Measurements from ENCODE around the gene PODXL2.
A peak's percentile ranks its signal among the peaks of the same experiment; 100 is the strongest.

PODXL2 gene

DNA sequence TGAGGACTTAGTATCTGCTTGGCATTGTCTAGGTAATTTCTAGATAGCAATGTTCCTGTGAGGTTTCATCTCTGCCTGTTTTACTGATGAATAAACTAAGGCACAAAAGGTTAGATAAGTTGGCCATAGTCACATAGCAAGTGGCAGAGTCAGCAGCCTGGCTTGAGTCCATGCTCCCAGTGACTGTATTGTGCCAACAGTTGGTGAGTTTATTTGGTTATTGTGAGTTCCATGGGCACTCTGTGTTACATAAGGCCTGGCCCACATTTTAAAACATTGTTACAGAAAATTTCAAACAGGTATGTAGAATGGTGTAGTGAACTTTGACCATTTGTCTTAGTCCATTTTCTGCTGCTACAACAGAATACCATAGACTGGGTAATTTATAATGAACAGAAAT lies 15.6 kb upstream of the PODXL2 start:
- no peaks in the 10 kb centered on the region for H3K9me3 Mint-ChIP-seq
- CTCF ChIA-PET, result no interaction called here
- H3K4me3 Mint-ChIP-seq, result no peak overlapping the region
- H3K4me1 Mint-ChIP-seq, result peaks cover 35% of the 10 kb centered on the region
- no peak for DNase-seq
- H3K27me3 Mint-ChIP-seq, result no peaks in the 10 kb centered on the region
- peaks cover 76% of the 10 kb centered on the region for H3K36me3 Mint-ChIP-seq
- no peak overlapping the region for H3K27ac Mint-ChIP-seq

DNA sequence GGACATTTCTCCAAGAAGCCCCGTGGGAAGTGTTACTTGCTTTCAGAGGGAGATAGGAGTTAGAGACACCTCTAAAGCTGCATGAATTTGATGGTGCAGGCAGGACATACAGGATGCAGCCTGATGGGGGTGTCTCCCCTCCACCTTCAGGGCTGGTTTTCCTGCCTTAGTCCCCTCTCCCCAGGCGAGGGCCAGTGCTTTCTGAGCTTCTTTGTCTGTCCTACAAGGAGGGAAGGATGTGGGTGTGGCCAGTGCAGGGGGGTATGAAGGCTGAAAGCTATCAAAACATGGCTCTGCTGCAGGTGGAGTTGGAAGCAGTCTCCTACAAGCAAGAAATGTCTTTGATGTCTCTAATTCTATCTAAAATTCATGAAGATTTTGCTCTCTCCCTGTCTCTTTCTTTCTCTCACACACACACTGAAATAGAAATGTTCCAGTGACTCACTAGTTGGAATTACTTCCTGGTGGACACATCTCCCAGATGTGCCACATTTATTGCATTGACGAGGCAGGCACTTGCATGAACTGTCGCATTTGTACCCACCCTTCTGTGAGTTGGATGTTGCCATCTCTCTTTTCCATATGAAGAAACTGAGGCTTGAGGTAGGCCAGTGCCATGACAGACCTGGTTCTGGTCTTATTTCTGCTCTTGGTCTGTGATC lies 13.9 kb upstream of the PODXL2 start:
- CTCF ChIA-PET, result interaction anchor here (0.8 kb wide), 1 partner anchor 21 kb away, joined by 3 read pairs; no protein-coding TSS in a partner anchor
- H3K27ac Mint-ChIP-seq, result no peak overlapping the region
- peaks cover 24% of the 10 kb centered on the region for H3K4me1 Mint-ChIP-seq
- H3K36me3 Mint-ChIP-seq, result peaks cover 73% of the 10 kb centered on the region
- no peak for DNase-seq
- no peaks in the 10 kb centered on the region for H3K9me3 Mint-ChIP-seq
- H3K27me3 Mint-ChIP-seq, result no peaks in the 10 kb centered on the region
- H3K4me3 Mint-ChIP-seq, result no peak overlapping the region

DNA sequence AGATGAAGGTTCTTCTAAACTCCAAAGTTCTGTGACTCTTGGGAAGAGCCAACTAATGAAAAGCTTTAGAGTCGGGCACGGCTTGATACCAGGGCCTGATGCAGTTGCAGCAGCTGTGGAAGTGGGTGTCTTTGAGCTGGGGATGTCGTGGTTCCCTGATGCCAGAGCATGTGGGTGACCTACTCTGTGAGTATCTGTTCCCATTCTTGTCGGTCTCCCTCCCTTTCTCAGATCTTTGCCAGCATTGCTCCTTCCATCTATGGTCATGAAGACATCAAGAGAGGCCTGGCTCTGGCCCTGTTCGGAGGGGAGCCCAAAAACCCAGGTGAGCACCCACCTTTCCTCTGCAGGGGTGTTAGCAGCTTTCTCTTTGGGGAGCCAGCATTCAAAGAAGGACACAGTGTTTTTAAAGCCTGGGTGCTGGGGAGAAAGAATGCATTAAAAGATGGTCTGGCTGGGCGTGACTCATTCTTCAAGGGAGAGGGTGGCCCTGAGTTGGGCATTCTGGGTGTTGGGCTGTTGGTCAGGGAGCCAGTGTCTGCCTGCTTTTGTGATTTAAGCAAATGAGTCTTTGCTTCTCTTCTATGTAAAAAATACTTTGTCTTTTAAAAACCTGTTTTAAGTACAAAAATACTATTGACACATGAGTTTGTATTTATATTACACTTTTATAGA lies 13.2 kb upstream of the PODXL2 start:
- no peak for DNase-seq
- peaks cover 70% of the 10 kb centered on the region for H3K36me3 Mint-ChIP-seq
- peak overlapping the region; percentile 9 for H3K27ac Mint-ChIP-seq

DNA sequence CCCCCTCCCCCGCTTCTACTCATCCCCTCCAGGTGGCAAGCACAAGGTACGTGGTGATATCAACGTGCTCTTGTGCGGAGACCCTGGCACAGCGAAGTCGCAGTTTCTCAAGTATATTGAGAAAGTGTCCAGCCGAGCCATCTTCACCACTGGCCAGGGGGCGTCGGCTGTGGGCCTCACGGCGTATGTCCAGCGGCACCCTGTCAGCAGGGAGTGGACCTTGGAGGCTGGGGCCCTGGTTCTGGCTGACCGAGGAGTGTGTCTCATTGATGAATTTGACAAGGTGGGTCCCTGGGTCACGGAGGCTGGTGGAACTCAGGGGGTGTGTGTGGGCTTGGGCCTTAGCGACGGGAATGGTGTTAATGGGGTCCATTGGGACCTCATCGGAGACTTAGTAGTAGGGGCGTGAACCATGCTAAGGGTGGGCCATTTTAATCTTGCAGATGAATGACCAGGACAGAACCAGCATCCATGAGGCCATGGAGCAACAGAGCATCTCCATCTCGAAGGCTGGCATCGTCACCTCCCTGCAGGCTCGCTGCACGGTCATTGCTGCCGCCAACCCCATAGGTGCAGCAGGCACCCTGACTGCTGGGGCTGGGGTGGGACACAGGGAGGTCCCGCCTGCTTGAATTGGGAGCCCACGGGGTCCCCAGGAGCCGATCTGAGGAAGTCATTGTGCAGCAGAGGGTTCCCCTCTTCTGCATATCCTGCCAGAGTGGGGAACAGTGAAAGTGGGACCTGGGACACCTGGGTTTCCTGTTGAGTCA lies 12.0 kb upstream of the PODXL2 start:
- Mint-ChIP-seq H3K27me3 (no peaks in the 10 kb centered on the region), H3K4me3 (no peak overlapping the region), H3K9me3 (no peaks in the 10 kb centered on the region), H3K27ac (no peak overlapping the region), H3K4me1 (peaks cover 24% of the 10 kb centered on the region), H3K36me3 (peaks cover 69% of the 10 kb centered on the region)
- no peak for DNase-seq
- CTCF ChIA-PET, result no interaction called here

More for the DNA sequence above, 13.2 kb upstream of the PODXL2 start:
- CTCF ChIA-PET, result no interaction called here
- Mint-ChIP-seq H3K9me3 (no peaks in the 10 kb centered on the region), H3K27me3 (no peaks in the 10 kb centered on the region), H3K4me3 (no peak overlapping the region), H3K4me1 (peaks cover 24% of the 10 kb centered on the region)

DNA sequence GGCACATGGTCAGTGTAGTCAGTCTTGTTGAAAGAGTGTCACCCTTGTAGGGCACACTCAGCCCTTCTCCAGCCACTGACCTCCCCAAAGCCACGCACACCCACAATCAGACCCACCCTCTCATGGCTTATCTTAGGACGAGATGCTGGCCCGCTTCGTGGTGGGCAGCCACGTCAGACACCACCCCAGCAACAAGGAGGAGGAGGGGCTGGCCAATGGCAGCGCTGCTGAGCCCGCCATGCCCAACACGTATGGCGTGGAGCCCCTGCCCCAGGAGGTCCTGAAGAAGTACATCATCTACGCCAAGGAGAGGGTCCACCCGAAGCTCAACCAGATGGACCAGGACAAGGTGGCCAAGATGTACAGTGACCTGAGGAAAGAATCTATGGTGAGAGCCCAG lies 10.1 kb upstream of the PODXL2 start:
- H3K4me1 Mint-ChIP-seq, result peaks cover 22% of the 10 kb centered on the region
- peaks cover 59% of the 10 kb centered on the region for H3K36me3 Mint-ChIP-seq
- no peaks in the 10 kb centered on the region for H3K9me3 Mint-ChIP-seq
- CTCF ChIA-PET, result no interaction called here
- H3K27ac Mint-ChIP-seq, result peak overlapping the region; percentile 50
- no peak overlapping the region for H3K4me3 Mint-ChIP-seq
- no peaks in the 10 kb centered on the region for H3K27me3 Mint-ChIP-seq
- DNase-seq, result no peak

DNA sequence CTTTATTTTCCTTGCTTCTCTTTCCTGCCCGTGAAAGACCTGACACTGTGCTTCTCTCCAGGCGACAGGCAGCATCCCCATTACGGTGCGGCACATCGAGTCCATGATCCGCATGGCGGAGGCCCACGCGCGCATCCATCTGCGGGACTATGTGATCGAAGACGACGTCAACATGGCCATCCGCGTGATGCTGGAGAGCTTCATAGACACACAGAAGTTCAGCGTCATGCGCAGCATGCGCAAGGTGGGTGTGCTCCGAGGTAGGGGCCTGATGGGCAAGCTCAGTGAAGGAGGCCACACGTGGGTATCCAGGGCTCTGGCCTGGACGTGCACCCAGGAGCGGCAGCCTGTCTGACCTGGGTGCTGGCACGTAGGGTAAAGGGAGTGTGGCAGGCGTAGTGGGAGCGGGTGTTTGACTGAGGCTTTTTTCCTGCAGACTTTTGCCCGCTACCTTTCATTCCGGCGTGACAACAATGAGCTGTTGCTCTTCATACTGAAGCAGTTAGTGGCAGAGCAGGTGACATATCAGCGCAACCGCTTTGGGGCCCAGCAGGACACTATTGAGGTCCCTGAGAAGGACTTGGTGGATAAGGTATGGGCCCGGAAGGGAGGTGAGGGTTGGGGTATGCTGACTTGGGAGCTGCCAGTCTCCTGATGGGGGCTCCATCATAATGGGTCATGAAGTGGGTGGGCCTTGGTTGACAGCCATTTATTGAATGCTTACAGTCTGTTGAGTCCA lies 8.2 kb upstream of the PODXL2 start:
- H3K36me3 Mint-ChIP-seq, result peaks cover 45% of the 10 kb centered on the region
- no peak for DNase-seq
- no peak overlapping the region for H3K27ac Mint-ChIP-seq
- peaks cover 8% of the 10 kb centered on the region for H3K27me3 Mint-ChIP-seq
- CTCF ChIA-PET, result no interaction called here
- peaks cover 10% of the 10 kb centered on the region for H3K4me1 Mint-ChIP-seq
- no peak overlapping the region for H3K4me3 Mint-ChIP-seq
- no peaks in the 10 kb centered on the region for H3K9me3 Mint-ChIP-seq

DNA sequence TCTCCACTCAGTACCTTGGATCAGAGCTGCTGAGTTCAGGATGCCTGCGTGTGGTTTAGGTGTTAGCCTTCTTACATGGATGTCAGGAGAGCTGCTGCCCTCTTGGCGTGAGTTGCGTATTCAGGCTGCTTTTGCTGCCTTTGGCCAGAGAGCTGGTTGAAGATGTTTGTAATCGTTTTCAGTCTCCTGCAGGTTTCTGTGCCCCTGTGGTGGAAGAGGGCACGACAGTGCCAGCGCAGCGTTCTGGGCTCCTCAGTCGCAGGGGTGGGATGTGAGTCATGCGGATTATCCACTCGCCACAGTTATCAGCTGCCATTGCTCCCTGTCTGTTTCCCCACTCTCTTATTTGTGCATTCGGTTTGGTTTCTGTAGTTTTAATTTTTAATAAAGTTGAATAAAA lies 7.0 kb upstream of the PODXL2 start:
- no peak for DNase-seq
- Mint-ChIP-seq H3K4me3 (no peak overlapping the region), H3K36me3 (peaks cover 35% of the 10 kb centered on the region), H3K9me3 (no peaks in the 10 kb centered on the region), H3K27me3 (peaks cover 17% of the 10 kb centered on the region), H3K4me1 (peaks cover 3% of the 10 kb centered on the region), H3K27ac (no peak overlapping the region)
- CTCF ChIA-PET, result interaction anchor here (1.0 kb wide), 1 partner anchor 209 kb away, joined by 3 read pairs; no protein-coding TSS in a partner anchor

DNA sequence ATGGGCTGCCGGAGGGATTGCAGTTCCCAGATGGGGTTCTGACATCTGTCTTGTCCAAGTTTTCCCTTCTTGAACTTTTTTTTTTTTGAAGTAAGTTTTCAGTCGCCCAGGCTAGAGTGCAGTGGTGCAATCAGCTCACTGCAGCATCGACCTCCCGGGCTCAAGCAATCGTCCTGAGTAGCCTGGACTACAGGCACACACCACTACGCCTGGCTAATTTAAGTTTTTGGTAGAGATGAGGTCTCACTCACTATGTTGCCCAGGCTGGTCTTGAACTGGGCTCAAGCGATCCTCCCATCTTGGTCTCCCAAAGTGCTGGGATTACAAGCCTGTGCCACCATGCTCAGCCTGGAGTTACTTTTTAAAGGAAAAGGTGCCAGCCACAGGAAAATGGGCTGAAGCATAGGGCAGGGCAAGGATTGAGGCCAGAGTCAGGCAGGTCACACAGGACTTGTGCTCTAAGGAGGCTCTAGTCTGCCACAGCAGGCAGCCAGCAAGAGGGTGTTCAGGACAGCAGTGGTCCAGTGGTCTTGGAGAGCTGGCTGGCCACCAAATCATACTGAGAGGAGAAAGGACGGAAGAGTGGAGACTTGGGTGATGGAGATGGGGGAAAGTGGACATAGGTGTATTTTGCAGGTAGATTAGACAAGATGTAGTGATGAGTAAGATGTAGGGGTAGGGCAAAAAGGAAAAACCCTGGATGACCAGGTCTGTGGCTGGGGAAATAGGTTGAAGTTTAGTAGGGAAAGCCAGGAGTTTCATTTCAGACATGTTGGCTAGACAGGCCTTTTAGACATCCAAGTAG lies 6.0 kb upstream of the PODXL2 start:
- Mint-ChIP-seq H3K27me3 (peaks cover 25% of the 10 kb centered on the region), H3K4me3 (no peak overlapping the region), H3K9me3 (no peaks in the 10 kb centered on the region), H3K36me3 (peaks cover 28% of the 10 kb centered on the region), H3K27ac (no peak overlapping the region), H3K4me1 (no peaks in the 10 kb centered on the region)
- DNase-seq, result no peak
- CTCF ChIA-PET, result interaction anchor here (1.0 kb wide), 1 partner anchor 208 kb away, joined by 3 read pairs; no protein-coding TSS in a partner anchor

DNA sequence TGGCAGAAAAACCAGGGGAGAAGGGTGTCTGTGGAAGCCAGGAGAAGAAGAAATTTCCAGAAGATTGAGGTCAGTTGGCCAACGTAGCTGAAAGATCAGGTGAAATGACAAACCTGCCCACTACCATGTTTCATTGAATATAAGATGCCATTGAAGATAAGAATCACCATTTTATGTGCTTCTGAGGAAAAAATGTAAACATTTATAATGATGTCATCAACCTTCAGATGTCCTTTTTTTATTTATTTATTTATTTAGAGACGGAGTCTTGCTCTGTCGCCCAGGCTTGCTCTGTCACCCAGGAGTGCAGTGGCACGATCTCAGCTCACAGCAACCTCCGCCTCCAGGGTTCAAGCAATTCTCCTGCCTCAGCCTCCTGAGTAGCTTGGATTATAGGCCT lies 4.9 kb upstream of the PODXL2 start:
- Mint-ChIP-seq H3K9me3 (no peaks in the 10 kb centered on the region), H3K4me1 (peaks cover 4% of the 10 kb centered on the region), H3K27me3 (peaks cover 34% of the 10 kb centered on the region), H3K27ac (no peak overlapping the region), H3K4me3 (no peak overlapping the region), H3K36me3 (peaks cover 19% of the 10 kb centered on the region)
- CTCF ChIA-PET, result no interaction called here
- no peak for DNase-seq

DNA sequence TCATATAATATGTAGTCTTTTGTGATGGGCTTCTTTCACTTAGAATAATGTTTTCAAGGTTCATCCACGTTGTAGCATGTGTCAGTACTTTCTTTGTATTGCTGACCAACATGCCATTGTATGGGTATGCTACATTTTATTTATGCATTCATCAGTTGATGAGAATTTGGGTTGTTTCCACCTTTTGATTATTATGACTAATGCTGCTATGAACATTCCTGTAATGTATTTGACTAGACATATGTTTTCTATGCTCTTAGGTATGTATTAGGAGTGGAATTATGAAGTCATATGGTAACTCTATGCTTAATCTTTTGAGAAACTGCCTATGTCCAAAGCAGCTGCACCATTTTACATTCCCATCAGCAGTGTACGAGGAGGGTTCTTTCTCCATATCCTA lies 3.2 kb upstream of the PODXL2 start:
- peaks cover 14% of the 10 kb centered on the region for H3K36me3 Mint-ChIP-seq
- peaks cover 14% of the 10 kb centered on the region for H3K4me1 Mint-ChIP-seq
- DNase-seq, result no peak
- CTCF ChIA-PET, result interaction anchor here (1.6 kb wide), 1 partner anchor 27 kb away, joined by 5 read pairs; no protein-coding TSS in a partner anchor
- no peak overlapping the region for H3K27ac Mint-ChIP-seq
- no peak overlapping the region for H3K4me3 Mint-ChIP-seq
- H3K27me3 Mint-ChIP-seq, result peaks cover 50% of the 10 kb centered on the region
- no peaks in the 10 kb centered on the region for H3K9me3 Mint-ChIP-seq

DNA sequence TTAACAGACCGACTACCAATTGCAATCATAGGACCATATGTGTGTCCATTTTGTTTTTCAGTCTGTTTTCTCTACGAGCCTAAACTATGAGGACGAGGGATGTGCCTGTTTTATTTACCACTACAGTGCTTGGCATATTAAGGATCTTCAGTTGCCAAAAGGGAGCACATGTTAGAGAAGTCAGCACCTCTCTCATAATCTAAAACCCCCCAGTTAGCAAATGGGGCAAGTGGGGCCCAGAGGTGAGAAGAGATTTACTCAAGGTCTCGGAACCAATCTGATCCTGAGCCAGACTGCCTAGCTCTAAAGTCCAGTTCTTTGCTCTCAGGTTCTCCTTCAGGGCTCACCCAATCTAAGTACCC lies 578 bp upstream of the PODXL2 start:
- CTCF ChIA-PET, result no interaction called here
- Mint-ChIP-seq H3K4me3 (peak overlapping the region; percentile 69), H3K27ac (no peak overlapping the region), H3K27me3 (peaks cover 68% of the 10 kb centered on the region), H3K4me1 (peaks cover 19% of the 10 kb centered on the region), H3K9me3 (no peaks in the 10 kb centered on the region), H3K36me3 (peaks cover 1% of the 10 kb centered on the region)
- no peak for DNase-seq

DNA sequence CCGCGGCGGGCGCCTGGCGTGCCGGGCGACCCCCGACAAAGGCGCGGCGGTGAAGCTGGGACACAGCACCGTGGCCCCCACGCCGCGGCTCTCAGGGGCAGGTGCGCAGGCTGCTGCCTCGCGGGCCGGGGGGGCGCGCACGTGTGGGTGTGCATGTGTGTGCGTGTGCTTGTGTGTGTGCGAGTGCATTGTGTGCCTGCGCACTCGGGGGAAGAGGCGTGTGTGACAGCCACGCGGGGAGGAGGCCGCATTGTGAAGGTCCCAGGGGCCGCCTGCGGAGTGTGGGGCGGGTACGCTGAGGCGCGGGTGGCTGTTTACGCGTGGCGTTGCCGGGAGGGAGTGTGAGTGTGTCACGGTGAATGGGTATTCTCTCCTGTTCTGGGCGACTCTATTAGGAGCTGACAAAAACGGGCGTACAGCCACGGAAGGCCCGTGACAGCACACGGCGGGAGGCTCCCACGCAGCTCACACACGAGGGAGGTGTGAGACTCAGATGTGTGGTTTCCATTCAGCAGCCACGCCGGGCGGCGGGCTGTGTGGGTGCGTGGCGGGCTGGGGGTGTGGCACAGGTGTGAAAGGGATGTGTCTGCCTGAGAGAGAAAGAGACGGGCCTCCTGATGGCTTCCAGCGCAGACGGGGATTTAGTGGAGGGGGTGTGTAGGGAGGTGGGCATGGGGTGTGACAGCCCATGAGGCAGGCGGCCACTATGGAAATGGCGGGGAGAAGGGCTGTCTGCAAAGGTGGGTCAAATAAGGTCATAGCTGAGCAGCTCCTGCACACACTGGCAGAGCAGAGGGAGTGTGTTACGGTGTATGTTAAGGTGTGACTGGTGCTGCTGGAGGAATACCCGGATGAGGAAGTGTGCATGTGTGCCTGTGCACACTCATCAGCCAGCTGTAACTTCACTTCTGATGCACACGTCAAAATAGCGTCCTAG lies 750 bp downstream of the PODXL2 start:
- H3K27me3 Mint-ChIP-seq, result peaks cover 67% of the 10 kb centered on the region
- peaks cover 19% of the 10 kb centered on the region for H3K4me1 Mint-ChIP-seq
- DNase-seq, result peak; percentile 46

More for the DNA sequence above, 750 bp downstream of the PODXL2 start:
- CTCF ChIA-PET, result interaction anchor here (1.4 kb wide), 1 partner anchor 55 kb away, joined by 5 read pairs; no protein-coding TSS in a partner anchor
- Mint-ChIP-seq H3K9me3 (no peaks in the 10 kb centered on the region), H3K4me3 (peak overlapping the region; percentile 74), H3K27ac (peak overlapping the region; percentile 45), H3K36me3 (peaks cover 1% of the 10 kb centered on the region)

All from activated naive CD4-positive, alpha-beta T cell treated with anti-CD3 and anti-CD28 coated beads, Interleukin-2, amount 10 ng/mL, durations not matched to agents 7 days and 5 days (primary cell).